Measurements from ENCODE around the gene CELF3.

CELF3 gene

GRCh38 chr1:151711044-151711800, 5.4 kb downstream of the CELF3 start:
- no peak overlapping the region for H3K4me3 ChIP-seq (ENCODE audit: insufficient read depth, low read depth, low read length)
- 92 to 93% methylated on average over 20 to 21 of the region's 21 CpGs for WGBS, 2 experiments
- no peaks in the 10 kb centered on the region for H3K36me3 ChIP-seq (ENCODE audit: control insufficient read depth, insufficient read depth, low read length)
- H3K27ac ChIP-seq (ENCODE audit: insufficient read depth, low read depth, low read length, poor library complexity, severe bottlenecking), result no peak overlapping the region
- H3K9me3 ChIP-seq (ENCODE audit: control insufficient read depth, low read length), result no peaks in the 10 kb centered on the region
- H3K4me1 ChIP-seq (ENCODE audit: control insufficient read depth, insufficient read depth, low read length), result peaks cover 26% of the 10 kb centered on the region
- no peaks in the 10 kb centered on the region for H3K27me3 ChIP-seq (ENCODE audit: control insufficient read depth, insufficient read depth, low read length, poor library complexity, severe bottlenecking)

- Histone ChIP-seq H3K4me1 (ENCODE audit: control insufficient read depth, insufficient read depth, low read length) (peaks cover 19% of the 10 kb centered on the region), H3K9me3 (ENCODE audit: control insufficient read depth, low read length) (no peaks in the 10 kb centered on the region), H3K36me3 (ENCODE audit: control insufficient read depth, insufficient read depth, low read length) (no peaks in the 10 kb centered on the region), H3K27me3 (ENCODE audit: control insufficient read depth, insufficient read depth, low read length, poor library complexity, severe bottlenecking) (no peaks in the 10 kb centered on the region), H3K27ac (ENCODE audit: insufficient read depth, low read depth, low read length, poor library complexity, severe bottlenecking) (peak overlapping the region; percentile 46), H3K4me3 (ENCODE audit: insufficient read depth, low read depth, low read length) (no peak overlapping the region)
- WGBS, 2 experiments, result 46 to 52% methylated on average over 14 to 15 of the region's 15 CpGs
Measured at GRCh38 chr1:151710187-151710840, 6.3 kb downstream of the CELF3 start.

- Histone ChIP-seq H3K36me3 (ENCODE audit: control insufficient read depth, insufficient read depth, low read length) (no peaks in the 10 kb centered on the region), H3K4me1 (ENCODE audit: control insufficient read depth, insufficient read depth, low read length) (peaks cover 17% of the 10 kb centered on the region), H3K4me3 (ENCODE audit: insufficient read depth, low read depth, low read length) (no peak overlapping the region), H3K27ac (ENCODE audit: insufficient read depth, low read depth, low read length, poor library complexity, severe bottlenecking) (no peak overlapping the region), H3K9me3 (ENCODE audit: control insufficient read depth, low read length) (no peaks in the 10 kb centered on the region), H3K27me3 (ENCODE audit: control insufficient read depth, insufficient read depth, low read length, poor library complexity, severe bottlenecking) (no peaks in the 10 kb centered on the region)
- WGBS, 2 experiments, result 88 to 92% methylated on average over 15 of the region's 15 CpGs
Measured at GRCh38 chr1:151708891-151709290, 7.7 kb downstream of the CELF3 start.

- H3K9me3 ChIP-seq (ENCODE audit: control insufficient read depth, low read length), result no peaks in the 10 kb centered on the region
- 89 to 94% methylated on average over 14 to 15 of the region's 15 CpGs for WGBS, 2 experiments
- no peaks in the 10 kb centered on the region for H3K27me3 ChIP-seq (ENCODE audit: control insufficient read depth, insufficient read depth, low read length, poor library complexity, severe bottlenecking)
- H3K4me3 ChIP-seq (ENCODE audit: insufficient read depth, low read depth, low read length), result no peak overlapping the region
- H3K27ac ChIP-seq (ENCODE audit: insufficient read depth, low read depth, low read length, poor library complexity, severe bottlenecking), result no peak overlapping the region
- peaks cover 22% of the 10 kb centered on the region for H3K4me1 ChIP-seq (ENCODE audit: control insufficient read depth, insufficient read depth, low read length)
- H3K36me3 ChIP-seq (ENCODE audit: control insufficient read depth, insufficient read depth, low read length), result no peaks in the 10 kb centered on the region
Measured at GRCh38 chr1:151707541-151708065, 9.0 kb downstream of the CELF3 start.

GRCh38 chr1:151706464-151707415, 9.9 kb downstream of the CELF3 start:
- Histone ChIP-seq H3K4me3 (ENCODE audit: insufficient read depth, low read depth, low read length) (no peak overlapping the region), H3K9me3 (ENCODE audit: control insufficient read depth, low read length) (no peaks in the 10 kb centered on the region), H3K27ac (ENCODE audit: insufficient read depth, low read depth, low read length, poor library complexity, severe bottlenecking) (no peak overlapping the region), H3K36me3 (ENCODE audit: control insufficient read depth, insufficient read depth, low read length) (no peaks in the 10 kb centered on the region), H3K27me3 (ENCODE audit: control insufficient read depth, insufficient read depth, low read length, poor library complexity, severe bottlenecking) (no peaks in the 10 kb centered on the region), H3K4me1 (ENCODE audit: control insufficient read depth, insufficient read depth, low read length) (peaks cover 20% of the 10 kb centered on the region)
- 91 to 92% methylated on average over 21 of the region's 21 CpGs for WGBS, 2 experiments

GRCh38 chr1:151705753-151706463, 10.7 kb downstream of the CELF3 start:
- H3K27ac ChIP-seq (ENCODE audit: insufficient read depth, low read depth, low read length, poor library complexity, severe bottlenecking), result no peak overlapping the region
- peaks cover 15% of the 10 kb centered on the region for H3K4me1 ChIP-seq (ENCODE audit: control insufficient read depth, insufficient read depth, low read length)
- no peaks in the 10 kb centered on the region for H3K9me3 ChIP-seq (ENCODE audit: control insufficient read depth, low read length)
- no peaks in the 10 kb centered on the region for H3K27me3 ChIP-seq (ENCODE audit: control insufficient read depth, insufficient read depth, low read length, poor library complexity, severe bottlenecking)
- H3K4me3 ChIP-seq (ENCODE audit: insufficient read depth, low read depth, low read length), result no peak overlapping the region
- peaks cover 5% of the 10 kb centered on the region for H3K36me3 ChIP-seq (ENCODE audit: control insufficient read depth, insufficient read depth, low read length)
- 82 to 83% methylated on average over 11 of the region's 11 CpGs for WGBS, 2 experiments

- Histone ChIP-seq H3K4me1 (ENCODE audit: control insufficient read depth, insufficient read depth, low read length) (peaks cover 10% of the 10 kb centered on the region), H3K36me3 (ENCODE audit: control insufficient read depth, insufficient read depth, low read length) (peaks cover 5% of the 10 kb centered on the region), H3K27ac (ENCODE audit: insufficient read depth, low read depth, low read length, poor library complexity, severe bottlenecking) (no peak overlapping the region), H3K27me3 (ENCODE audit: control insufficient read depth, insufficient read depth, low read length, poor library complexity, severe bottlenecking) (no peaks in the 10 kb centered on the region), H3K9me3 (ENCODE audit: control insufficient read depth, low read length) (no peaks in the 10 kb centered on the region), H3K4me3 (ENCODE audit: insufficient read depth, low read depth, low read length) (no peak overlapping the region)
- 94% methylated on average over 7 of the region's 7 CpGs for WGBS, 2 experiments
Measured at GRCh38 chr1:151705146-151705545, 11.5 kb downstream of the CELF3 start.

- no peak overlapping the region for H3K27ac ChIP-seq (ENCODE audit: insufficient read depth, low read depth, low read length, poor library complexity, severe bottlenecking)
- peaks cover 10% of the 10 kb centered on the region for H3K36me3 ChIP-seq (ENCODE audit: control insufficient read depth, insufficient read depth, low read length)
- H3K4me3 ChIP-seq (ENCODE audit: insufficient read depth, low read depth, low read length), result no peak overlapping the region
- WGBS, 2 experiments, result 78 to 84% methylated on average over 4 of the region's 4 CpGs
- H3K4me1 ChIP-seq (ENCODE audit: control insufficient read depth, insufficient read depth, low read length), result peaks cover 11% of the 10 kb centered on the region
- no peaks in the 10 kb centered on the region for H3K27me3 ChIP-seq (ENCODE audit: control insufficient read depth, insufficient read depth, low read length, poor library complexity, severe bottlenecking)
- no peaks in the 10 kb centered on the region for H3K9me3 ChIP-seq (ENCODE audit: control insufficient read depth, low read length)
Measured at GRCh38 chr1:151704246-151704645, 12.4 kb downstream of the CELF3 start.

- WGBS, 2 experiments, result 91 to 94% methylated on average over 17 of the region's 17 CpGs
- H3K36me3 ChIP-seq (ENCODE audit: control insufficient read depth, insufficient read depth, low read length), result peaks cover 10% of the 10 kb centered on the region
- no peak overlapping the region for H3K4me3 ChIP-seq (ENCODE audit: insufficient read depth, low read depth, low read length)
- peaks cover 13% of the 10 kb centered on the region for H3K4me1 ChIP-seq (ENCODE audit: control insufficient read depth, insufficient read depth, low read length)
- no peak overlapping the region for H3K27ac ChIP-seq (ENCODE audit: insufficient read depth, low read depth, low read length, poor library complexity, severe bottlenecking)
- H3K9me3 ChIP-seq (ENCODE audit: control insufficient read depth, low read length), result no peaks in the 10 kb centered on the region
- no peaks in the 10 kb centered on the region for H3K27me3 ChIP-seq (ENCODE audit: control insufficient read depth, insufficient read depth, low read length, poor library complexity, severe bottlenecking)
Measured at GRCh38 chr1:151703813-151704212, 12.8 kb downstream of the CELF3 start.

Data from ectodermal cell (in vitro differentiated cells).